Suprapubic skin (tissue), 3 donors: ENCODE results near the gene CD40.

Source experiments
- CTCF ChIP-seq, 2 donors: fragments of 200-600 bp in 1 of 2; fragments of 450-650 bp in 1 of 2; sonication (generic) in 1 of 2; IDR thresholded peaks; one replicate each; pipeline ENCODE4 v1.5.1; 2016 to 2019; ENCODE audit warnings: antibody characterized with exemption in 2 of 2, mild to moderate bottlenecking in 1 of 2, moderate library complexity in 1 of 2
- POLR2AphosphoS5 ChIP-seq, 3 donors: sonication (generic); formaldehyde crosslinking; IDR thresholded peaks; one replicate each; pipeline ENCODE4 v1.6.1; 2017; ENCODE audit warnings: antibody characterized with exemption in 3 of 3

GRCh38 chr20:46134716-46135115 is 16.6 kb downstream of the CD40 start:
- TF ChIP-seq CTCF (IDR thresholded peaks at IDR 0.05) = no peak
- no peak for TF ChIP-seq POLR2AphosphoS5 (IDR thresholded peaks at IDR 0.05)
